Upper lobe of left lung (tissue), 4 donors: Measurements from ENCODE around the gene KRT86.

ENCODE experiments used
- POLR2AphosphoS5 ChIP-seq, 2 donors: sonication (generic); formaldehyde crosslinking; IDR thresholded peaks; one replicate each; pipeline ENCODE4 v1.5.1; 2017; ENCODE audit warnings: antibody characterized with exemption in 2 of 2
- TF ChIP-seq, protein P1 (sequence below), 6 experiments: fragments of 450-650 bp in 4 of 6; fragments of 200-600 bp in 2 of 6; sonication (generic) in 2 of 6; IDR thresholded peaks; one replicate each; pipeline ENCODE4 v1.5.1; 2016 to 2019; ENCODE audit warnings: antibody characterized with exemption in 6 of 6

DNA sequence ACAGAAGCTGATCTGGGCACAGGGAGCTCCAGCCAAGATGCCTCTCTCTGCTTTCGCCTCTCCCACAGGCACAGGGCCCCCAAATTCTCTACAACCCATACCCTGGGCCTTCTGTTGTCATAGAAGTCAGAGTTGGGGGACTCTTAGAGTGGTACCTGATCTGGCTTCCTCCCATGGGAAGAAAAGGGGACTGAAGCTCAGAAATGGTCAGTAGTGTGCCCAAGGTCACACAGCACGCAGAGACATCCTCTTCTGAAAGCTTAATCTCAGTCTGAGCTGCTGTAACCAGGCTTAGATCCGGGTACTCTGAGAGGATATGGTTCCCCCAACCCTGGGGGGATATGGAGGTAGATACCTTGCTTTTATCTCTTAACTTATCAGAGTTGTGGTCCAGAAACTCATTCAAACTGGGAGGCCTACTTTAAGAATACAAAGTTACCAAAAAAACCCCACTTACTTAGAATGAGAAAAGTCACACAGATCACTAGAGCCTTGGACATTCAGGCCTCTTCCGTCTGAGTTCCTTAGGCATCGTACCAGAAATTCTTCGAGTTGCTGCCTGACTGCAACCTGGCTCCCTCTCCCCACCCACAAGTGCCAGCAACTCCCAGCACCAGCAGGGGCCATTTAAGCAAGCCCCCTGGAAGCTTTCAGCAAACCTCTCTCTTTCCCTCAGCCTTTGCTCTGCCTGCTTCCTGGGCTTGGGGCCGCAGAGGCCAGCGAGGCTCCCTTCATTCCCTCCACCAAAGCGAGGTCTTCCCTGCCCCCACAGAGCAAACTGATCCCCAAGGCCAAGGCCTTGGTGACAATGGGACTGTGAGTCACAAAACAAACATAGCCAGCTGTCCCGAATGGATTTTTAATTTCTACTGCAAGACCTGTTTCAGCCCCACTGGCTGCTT is 27.5 kb upstream of the KRT86 start:
- TF ChIP-seq POLR2AphosphoS5 (IDR thresholded peaks at IDR 0.05), result no peak
- TF ChIP-seq, protein P1, sequence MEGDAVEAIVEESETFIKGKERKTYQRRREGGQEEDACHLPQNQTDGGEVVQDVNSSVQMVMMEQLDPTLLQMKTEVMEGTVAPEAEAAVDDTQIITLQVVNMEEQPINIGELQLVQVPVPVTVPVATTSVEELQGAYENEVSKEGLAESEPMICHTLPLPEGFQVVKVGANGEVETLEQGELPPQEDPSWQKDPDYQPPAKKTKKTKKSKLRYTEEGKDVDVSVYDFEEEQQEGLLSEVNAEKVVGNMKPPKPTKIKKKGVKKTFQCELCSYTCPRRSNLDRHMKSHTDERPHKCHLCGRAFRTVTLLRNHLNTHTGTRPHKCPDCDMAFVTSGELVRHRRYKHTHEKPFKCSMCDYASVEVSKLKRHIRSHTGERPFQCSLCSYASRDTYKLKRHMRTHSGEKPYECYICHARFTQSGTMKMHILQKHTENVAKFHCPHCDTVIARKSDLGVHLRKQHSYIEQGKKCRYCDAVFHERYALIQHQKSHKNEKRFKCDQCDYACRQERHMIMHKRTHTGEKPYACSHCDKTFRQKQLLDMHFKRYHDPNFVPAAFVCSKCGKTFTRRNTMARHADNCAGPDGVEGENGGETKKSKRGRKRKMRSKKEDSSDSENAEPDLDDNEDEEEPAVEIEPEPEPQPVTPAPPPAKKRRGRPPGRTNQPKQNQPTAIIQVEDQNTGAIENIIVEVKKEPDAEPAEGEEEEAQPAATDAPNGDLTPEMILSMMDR (IDR thresholded peaks at IDR 0.05), result no peak
